ENCODE results near the gene DMD. TPM values are rescaled to one million over a fixed set of nuclear protein-coding genes. Genes with fewer than 3 reads are reported as not detected.

The DMD gene
- total RNA-seq, 1 experiment from 2014 or later = 25.3 TPM

GRCh38 chrX:31168551-31168950, 2042.8 kb downstream of the DMD start:
- no peaks in the 10 kb centered on the region for H3K4me1 ChIP-seq (replicated peaks; ENCODE audit: insufficient read depth)
- TF ChIP-seq EZH2 (IDR thresholded peaks at IDR 0.05; ENCODE audit: low read depth) = no peak
- TF ChIP-seq, protein P1, sequence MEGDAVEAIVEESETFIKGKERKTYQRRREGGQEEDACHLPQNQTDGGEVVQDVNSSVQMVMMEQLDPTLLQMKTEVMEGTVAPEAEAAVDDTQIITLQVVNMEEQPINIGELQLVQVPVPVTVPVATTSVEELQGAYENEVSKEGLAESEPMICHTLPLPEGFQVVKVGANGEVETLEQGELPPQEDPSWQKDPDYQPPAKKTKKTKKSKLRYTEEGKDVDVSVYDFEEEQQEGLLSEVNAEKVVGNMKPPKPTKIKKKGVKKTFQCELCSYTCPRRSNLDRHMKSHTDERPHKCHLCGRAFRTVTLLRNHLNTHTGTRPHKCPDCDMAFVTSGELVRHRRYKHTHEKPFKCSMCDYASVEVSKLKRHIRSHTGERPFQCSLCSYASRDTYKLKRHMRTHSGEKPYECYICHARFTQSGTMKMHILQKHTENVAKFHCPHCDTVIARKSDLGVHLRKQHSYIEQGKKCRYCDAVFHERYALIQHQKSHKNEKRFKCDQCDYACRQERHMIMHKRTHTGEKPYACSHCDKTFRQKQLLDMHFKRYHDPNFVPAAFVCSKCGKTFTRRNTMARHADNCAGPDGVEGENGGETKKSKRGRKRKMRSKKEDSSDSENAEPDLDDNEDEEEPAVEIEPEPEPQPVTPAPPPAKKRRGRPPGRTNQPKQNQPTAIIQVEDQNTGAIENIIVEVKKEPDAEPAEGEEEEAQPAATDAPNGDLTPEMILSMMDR (conservative IDR thresholded peaks at IDR 0.05) = no peak
- POLR2A ChIA-PET (ENCODE audit: unreplicated experiment) = no interaction called here
- no peaks in the 10 kb centered on the region for H3K9me2 ChIP-seq (ENCODE audit: insufficient read depth)
- H3K36me3 ChIP-seq (ENCODE audit: low read depth) = no peaks in the 10 kb centered on the region
- no peak overlapping the region for H3K4me2 ChIP-seq
- H4K20me1 ChIP-seq (ENCODE audit: insufficient read depth) = no peaks in the 10 kb centered on the region
- no peaks in the 10 kb centered on the region for H3K27me3 ChIP-seq (ENCODE audit: insufficient read depth, low read depth)
- H3K27ac ChIP-seq = no peak overlapping the region
- H3K79me2 ChIP-seq (ENCODE audit: low read depth) = no peaks in the 10 kb centered on the region
- H2AFZ ChIP-seq = no peak overlapping the region
- H3K4me3 ChIP-seq = no peak overlapping the region
- CTCF ChIA-PET = no interaction called here
- intact Hi-C loops (cut with micrococcal nuclease; ENCODE audit: unreplicated experiment) = no loop called here
- H3K9me3 ChIP-seq (ENCODE audit: insufficient read depth, low read depth) = no peaks in the 10 kb centered on the region
- no TSS peak for BruUV-seq (replicated peaks)
- DNase-seq = no peak
- no peaks in the 10 kb centered on the region for H3F3A ChIP-seq (ENCODE audit: insufficient read depth, low read depth)

- no peak overlapping the region for H3K4me2 ChIP-seq
- H3K4me1 ChIP-seq (replicated peaks; ENCODE audit: insufficient read depth) = no peaks in the 10 kb centered on the region
- no peaks in the 10 kb centered on the region for H4K20me1 ChIP-seq (ENCODE audit: insufficient read depth)
- no peaks in the 10 kb centered on the region for H3K36me3 ChIP-seq (ENCODE audit: low read depth)
- no TSS peak for BruUV-seq (replicated peaks)
- ChIA-PET POLR2A (ENCODE audit: unreplicated experiment) (no interaction called here), CTCF (no interaction called here)
- H3K27me3 ChIP-seq (ENCODE audit: insufficient read depth, low read depth) = no peaks in the 10 kb centered on the region
- H3K4me3 ChIP-seq = no peak overlapping the region
- TF ChIP-seq EZH2 (IDR thresholded peaks at IDR 0.05; ENCODE audit: low read depth) = no peak
- TF ChIP-seq, protein P1 (conservative IDR thresholded peaks at IDR 0.05) = no peak
- H3K9me2 ChIP-seq (ENCODE audit: insufficient read depth) = no peaks in the 10 kb centered on the region
- H3K79me2 ChIP-seq (ENCODE audit: low read depth) = no peaks in the 10 kb centered on the region
- no peak for DNase-seq
- no peaks in the 10 kb centered on the region for H3K9me3 ChIP-seq (ENCODE audit: insufficient read depth, low read depth)
- no peak overlapping the region for H2AFZ ChIP-seq
- intact Hi-C loops (cut with micrococcal nuclease; ENCODE audit: unreplicated experiment) = no loop called here
- no peak overlapping the region for H3K27ac ChIP-seq
- H3F3A ChIP-seq (ENCODE audit: insufficient read depth, low read depth) = no peaks in the 10 kb centered on the region
Observed at GRCh38 chrX:31166832-31167231, 2044.5 kb downstream of the DMD start.

DNA sequence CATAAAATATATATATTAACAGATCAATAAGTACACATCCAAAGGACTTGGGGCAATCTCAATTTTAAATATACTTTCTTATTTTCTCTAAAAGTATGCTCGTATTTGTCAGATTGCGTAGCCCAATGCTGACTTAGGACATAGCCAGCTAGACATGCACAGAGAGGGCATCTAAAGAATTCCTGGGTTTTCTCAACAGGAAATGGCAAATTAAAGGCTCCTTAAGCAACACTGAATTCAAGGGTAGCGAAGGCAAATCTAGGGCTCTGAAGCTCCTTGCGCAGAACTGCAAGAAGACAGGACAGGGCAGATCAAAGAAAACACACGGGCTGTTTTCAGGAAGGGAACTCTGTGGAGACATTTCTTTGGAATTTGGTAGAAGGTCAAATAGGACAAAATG, 2044.9 kb downstream of the DMD start:
- TF ChIP-seq, protein P1 (conservative IDR thresholded peaks at IDR 0.05) = no peak
- no peak for TF ChIP-seq EZH2 (IDR thresholded peaks at IDR 0.05; ENCODE audit: low read depth)
- no peaks in the 10 kb centered on the region for H3K9me3 ChIP-seq (ENCODE audit: insufficient read depth, low read depth)
- H3K27ac ChIP-seq = no peak overlapping the region
- no peaks in the 10 kb centered on the region for H3K9me2 ChIP-seq (ENCODE audit: insufficient read depth)
- H2AFZ ChIP-seq = no peak overlapping the region
- H3K79me2 ChIP-seq (ENCODE audit: low read depth) = no peaks in the 10 kb centered on the region
- no peak for DNase-seq
- no peaks in the 10 kb centered on the region for H3K27me3 ChIP-seq (ENCODE audit: insufficient read depth, low read depth)
- BruUV-seq (replicated peaks) = no TSS peak
- no peaks in the 10 kb centered on the region for H3K36me3 ChIP-seq (ENCODE audit: low read depth)
- intact Hi-C loops (cut with micrococcal nuclease; ENCODE audit: unreplicated experiment) = no loop called here
- no peaks in the 10 kb centered on the region for H3F3A ChIP-seq (ENCODE audit: insufficient read depth, low read depth)
- CTCF ChIA-PET = no interaction called here
- H3K4me3 ChIP-seq = no peak overlapping the region
- H4K20me1 ChIP-seq (ENCODE audit: insufficient read depth) = no peaks in the 10 kb centered on the region
- no peak overlapping the region for H3K4me2 ChIP-seq
- POLR2A ChIA-PET (ENCODE audit: unreplicated experiment) = no interaction called here
- H3K4me1 ChIP-seq (replicated peaks; ENCODE audit: insufficient read depth) = no peaks in the 10 kb centered on the region
